ENCODE data around the gene YTHDF1.
"Not testable (repeated sequence)": the region's sequence is repeated elsewhere in the genome, so short reads cannot be mapped to it uniquely, and the experiment has no call there.

YTHDF1 gene

DNA sequence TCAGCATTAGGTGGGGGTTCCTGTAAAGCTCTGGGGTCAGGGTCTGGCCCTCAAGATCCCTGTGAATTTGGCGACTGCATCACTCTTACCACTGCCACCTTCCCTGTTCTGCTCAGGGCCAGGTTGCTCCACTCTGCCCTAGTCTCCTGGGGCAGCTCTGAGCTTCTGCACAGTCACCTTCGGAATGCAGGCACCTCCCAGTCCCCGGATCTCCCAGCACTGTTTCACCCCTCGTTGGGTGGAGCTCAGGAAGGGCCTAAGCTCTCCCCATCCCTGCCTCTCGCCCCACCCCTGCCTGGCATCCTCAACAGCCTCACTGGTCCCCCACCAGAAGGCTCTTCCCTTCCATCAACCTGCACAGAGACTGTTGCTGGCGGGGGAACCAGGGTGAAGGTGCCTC, 46.2 kb downstream of the YTHDF1 start:
- no peak for DNase-seq (ENCODE audit: low read depth)

DNA sequence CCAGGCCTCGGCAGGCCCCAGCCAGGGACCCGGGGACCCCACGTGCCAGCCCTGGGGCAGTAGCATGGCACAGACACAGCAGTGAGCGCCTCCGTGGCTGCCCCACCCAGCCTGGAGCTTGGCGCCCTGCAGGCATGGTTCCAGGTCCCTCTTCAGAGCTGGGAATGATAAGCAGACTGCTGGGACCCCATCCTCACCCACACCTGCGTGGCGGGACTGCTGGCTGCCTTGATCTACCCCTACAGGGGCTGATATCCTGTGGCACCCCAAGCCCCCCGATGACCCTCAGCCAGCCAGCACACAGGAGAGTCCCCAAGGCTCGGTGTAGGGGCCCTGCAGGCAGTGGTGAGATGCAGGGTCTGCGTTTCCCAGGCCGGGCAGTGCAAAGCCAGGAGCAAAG, 47.1 kb downstream of the YTHDF1 start:
- no peak for DNase-seq (ENCODE audit: low read depth)

DNA sequence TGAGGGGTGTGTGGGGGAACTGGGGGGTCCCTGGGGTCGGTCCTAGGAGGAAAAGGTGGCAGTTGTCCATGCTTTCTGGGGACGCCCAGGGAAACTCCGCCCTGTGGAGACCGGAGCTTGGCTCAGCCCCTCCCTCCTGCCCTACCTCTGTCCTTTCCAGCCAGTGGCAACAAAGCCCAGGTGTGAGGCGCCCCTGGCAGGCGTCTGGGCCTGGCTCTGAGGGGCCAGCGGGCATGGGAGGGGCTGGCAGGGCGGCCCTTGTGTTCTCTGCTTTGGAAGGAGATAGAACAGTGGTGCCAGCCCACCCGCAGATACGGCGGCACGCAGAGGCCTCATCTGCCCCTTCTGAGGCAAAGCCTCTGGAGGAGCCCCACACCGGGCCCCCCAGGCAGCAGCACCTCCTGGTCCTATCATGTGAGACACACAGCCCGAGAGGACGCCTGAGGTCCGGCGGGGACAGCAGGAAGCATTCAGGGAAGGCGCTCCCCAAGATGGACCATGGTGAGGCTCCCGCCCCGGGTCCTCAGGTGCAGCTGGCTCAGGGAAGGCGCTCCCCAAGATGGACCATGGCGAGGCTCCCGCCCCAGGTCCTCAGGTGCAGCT, 47.9 kb downstream of the YTHDF1 start:
- DNase-seq (ENCODE audit: low read depth), result no peak

DNA sequence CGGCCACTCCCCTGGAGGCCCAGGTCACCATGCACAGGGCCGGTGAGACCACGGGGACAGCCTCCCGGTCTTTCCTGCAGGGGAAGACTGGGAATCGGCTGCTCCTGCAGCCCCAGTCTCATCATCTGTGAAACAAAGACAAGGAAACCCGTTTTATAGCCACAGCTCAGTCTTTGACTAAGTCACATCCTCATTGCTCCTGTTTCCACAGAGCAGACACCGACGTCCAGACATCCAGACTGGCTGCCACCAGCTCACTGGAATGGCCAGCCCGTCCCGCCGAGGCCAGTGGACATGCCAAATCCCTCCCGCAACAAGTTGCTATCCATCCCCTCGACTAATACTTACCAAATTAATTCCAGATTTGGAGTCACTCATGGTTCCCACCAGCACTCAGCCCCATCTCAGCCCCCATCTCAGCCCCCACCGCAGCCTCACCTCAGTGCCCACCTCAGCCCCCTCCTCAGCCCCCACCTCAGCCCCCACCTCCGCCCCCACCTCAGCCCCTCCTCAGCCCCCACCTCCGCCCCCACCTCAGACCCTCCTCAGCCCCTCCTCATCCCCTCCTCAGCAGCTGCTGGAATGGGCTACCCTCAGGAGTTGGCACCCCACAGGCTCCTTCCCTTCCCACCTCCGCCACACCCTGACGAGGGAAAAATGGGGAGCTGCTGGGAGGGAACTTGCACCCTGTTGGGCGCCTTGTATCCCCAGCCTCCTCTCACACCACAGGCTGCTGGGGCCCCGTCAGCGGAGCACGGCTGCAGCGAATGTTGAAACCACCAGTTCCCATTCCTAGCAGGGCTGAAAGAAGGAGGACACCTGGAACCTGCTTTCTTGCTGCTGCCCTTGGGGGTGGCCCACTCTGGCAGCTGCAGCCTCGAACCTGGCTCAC, 48.7 kb downstream of the YTHDF1 start:
- no peak for DNase-seq (ENCODE audit: low read depth)

DNA sequence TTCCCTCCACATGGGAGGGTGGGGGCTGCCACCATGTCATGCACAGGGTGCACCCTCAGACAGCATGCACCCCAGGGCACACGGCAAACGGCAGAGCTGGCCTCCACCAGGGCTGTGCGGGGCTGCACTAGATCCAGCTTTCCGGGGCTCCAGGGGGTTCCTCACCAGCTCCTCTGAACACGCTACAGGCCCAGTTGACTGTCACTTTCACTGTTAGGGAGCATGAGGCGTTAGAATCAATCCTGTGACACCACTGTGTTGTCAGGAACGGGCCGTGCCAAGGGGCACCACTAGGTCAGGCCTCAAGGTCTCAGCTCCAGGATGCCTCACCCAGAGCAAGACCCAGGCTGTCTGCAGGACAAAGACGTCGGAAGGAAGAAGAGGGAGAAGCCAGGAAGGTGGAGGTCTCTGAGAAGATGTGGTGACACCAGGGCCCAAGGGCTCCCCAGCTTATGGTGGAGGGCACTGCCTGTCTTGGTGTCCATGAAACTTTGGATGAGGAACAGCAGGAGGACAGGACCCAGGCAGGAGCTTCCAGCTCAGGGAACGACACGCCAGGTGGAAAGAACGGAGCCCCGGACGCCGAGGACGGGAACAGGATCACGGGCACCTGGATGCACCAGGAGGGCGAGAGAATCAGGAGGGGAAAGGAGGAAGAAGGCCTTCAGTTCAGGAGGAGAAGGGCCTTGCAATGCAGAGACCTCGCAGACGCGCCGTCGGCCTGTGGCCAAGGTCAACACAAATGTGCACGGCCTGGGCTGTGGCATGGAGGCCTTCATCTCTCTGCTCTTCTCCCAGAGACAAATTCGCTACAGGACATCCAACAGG, 49.5 kb downstream of the YTHDF1 start:
- no peak for DNase-seq (ENCODE audit: low read depth)

DNA sequence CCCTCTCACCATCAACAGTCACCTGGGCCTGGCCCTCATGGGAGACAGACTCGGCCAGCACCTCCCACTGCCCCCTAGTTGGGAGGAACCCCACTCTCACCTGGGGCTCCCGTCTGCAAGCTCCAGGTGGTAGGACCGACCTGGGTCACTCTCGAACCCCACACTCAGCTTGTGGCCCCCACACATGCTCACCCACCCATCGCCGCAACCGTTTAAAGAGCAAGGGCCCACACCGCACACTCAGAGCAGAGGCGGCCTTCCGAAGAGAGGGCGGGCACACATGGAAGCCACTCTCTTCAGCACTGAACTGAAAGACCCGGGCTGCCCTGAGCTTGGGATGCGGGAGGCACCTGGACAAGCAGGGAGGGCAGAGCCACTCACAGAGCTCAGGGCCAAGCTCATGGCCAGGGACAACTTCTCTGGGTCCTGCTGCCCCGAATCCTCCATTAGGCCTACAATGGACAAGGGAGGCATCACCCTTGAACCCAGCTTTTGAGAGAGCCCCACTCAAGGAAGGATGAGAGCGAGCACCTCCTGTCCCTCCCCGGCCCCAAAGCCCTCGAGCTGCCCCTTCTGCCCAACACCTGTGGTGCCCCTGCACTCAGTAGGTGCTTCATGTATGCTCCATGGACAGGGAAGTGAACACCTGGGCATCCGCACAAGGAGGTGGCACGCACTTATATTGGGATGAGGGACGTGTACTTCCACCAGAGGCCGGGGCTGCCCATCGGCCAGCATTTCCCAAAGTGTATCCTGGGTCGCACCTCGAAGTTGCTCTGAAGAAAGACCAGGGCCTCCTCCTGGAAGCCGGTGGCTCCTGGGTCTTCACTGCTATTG, 50.4 kb downstream of the YTHDF1 start:
- no peak for DNase-seq (ENCODE audit: low read depth)

DNA sequence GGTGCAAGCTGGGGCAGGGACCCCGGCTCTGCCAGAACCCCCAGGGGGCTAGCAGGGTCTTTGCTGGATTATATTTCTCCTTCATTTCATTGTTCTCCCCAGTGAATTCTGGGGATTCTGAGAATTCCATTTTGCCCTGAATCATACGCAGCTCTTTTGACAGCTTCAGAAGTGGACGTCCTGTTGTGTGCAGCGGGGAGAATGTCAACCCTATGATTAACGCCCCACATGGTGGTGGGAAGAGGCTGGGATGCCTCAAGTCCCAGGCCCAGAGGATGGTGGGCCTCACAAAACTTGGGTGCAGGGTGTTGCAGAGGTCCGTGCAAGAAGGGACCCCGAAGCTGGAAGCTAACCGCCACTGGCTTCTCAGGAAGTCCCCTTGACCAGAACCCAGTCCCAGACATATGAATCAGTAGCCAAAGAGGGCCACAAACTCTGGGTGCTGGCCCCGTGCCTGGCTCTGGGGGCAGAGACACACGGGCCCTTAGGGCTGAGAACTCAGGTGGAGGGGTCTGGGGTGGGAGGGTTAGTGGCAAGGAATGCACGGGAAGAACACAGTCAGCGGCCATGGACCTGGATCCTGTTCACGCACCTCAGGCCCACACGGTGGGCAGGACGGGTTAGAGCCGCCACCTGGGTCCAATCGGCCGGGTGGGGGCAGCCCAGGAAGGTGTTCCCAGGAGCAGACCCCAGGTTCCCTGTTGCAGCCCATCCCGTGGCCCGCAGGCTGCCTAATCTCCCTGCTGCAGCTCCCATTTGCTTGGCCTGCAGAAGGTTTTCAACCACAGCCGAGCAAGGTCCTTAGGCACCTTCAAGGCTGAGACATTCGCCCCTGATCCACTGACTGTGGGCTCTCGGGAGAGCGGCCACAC, 51.2 kb downstream of the YTHDF1 start:
- no peak for DNase-seq (ENCODE audit: low read depth)

DNA sequence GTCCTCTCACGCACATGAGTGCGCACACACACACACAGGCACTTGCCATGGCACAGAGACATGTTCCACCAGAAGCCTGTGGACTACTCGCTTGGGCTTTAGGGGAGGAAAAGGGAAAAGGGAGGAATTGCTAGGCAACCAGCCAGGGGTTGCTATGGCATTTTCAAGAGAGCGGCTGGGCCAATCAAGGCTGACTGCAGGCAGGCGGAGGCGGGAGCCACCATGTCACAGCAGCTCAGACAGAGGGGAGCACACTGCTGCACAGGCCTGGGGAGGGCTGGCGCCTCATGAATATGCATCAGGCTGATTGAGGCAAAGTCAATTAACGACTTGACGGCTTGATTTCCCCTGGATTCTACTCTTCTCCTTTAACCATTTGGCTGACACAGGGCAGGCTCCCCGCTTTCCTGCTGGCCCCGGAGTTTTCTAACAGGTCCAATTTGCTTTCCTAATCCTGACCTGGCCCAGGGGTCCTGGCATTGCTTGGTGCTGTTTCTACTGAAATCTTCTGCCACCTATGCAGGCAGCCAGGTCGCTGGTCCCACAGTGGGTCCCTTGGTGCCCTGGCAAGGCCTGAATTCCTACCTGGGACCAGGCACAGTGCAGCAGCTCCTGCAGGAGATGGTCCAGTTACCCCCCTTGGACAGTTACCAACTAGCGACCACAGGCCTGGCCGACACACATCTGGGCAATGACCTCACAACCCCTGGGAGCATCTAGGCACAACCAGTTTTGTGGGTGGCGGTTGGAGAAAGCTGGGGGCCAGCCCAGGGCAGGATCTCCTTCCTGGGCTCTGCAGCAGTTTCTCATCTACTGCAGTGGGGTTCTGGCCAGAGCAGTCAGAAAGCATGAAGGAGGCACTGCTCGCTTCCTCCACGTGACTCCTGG, 52.1 kb downstream of the YTHDF1 start:
- DNase-seq (ENCODE audit: low read depth), result no peak

DNA sequence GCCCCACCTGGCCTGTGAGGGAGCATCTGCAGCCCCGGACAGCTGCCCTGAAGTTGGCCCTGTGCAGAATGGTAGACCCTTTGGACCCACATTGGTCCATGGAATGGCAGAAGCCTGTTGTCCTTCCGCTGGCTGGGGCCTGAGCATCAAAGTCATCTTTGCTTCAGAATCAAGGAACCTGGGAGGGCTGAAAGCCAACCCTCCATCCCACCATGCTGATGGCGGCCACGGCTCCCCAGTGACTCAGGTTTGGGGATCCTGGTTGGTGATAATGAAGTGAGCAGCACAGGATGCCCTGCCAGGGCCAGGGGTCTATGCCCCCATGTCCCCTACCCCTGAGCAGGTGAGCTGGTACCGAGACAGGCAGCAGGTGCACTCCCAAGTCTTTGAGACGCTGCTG, 52.8 kb downstream of the YTHDF1 start:
- DNase-seq (ENCODE audit: low read depth), result no peak

DNA sequence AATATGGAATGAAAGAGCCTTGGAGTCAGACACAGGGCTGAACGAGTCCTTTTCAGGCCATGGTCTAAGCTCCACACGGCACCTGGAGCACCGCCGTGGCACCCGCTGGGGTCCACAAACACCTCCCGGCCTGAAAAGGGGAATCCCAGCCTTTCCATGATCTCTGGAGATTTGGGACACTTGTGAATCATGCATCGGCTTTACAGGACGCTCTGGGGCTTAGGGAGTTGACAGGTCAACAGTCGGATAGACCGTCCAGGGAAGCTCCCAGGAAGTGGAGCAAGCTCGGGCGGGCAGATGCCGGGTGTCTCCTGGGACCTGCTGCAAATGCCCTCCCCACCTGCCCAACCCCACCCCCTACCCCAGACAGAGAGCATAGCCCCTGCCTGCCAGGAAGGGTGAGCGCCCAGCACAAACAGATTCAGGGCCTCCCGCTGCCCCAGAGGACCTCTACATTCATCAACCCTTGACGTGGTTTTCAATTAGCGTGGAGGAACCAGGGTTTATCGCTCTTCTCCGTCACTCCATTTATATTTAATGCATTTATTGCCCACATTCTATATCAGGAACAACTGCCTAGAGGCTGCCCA, 53.6 kb downstream of the YTHDF1 start:
- DNase-seq (ENCODE audit: low read depth), result no peak

DNA sequence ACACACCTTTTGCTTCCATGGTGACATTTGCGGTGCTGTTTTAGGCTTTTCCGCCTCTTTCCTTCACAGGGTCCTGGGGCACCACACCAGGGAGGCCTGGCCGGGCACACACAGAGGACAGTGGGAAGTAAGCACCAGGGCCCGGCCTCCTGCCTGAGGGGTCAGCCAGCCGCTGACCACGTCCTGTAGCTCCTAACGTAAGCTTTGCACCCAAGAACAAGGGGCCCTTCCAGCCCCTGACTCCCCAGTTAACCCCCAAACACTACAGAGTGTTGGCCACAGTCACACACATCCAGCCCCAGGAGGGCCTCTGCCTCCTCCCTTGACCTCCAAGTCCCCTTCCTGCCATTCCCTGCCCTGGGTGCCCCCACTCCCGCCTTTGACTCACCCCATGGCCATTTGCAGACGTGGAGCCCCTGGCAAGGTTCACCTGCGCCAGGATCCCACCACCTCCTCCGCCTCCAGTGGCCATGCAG, 54.7 kb downstream of the YTHDF1 start:
- no peak for DNase-seq (ENCODE audit: low read depth)

DNA sequence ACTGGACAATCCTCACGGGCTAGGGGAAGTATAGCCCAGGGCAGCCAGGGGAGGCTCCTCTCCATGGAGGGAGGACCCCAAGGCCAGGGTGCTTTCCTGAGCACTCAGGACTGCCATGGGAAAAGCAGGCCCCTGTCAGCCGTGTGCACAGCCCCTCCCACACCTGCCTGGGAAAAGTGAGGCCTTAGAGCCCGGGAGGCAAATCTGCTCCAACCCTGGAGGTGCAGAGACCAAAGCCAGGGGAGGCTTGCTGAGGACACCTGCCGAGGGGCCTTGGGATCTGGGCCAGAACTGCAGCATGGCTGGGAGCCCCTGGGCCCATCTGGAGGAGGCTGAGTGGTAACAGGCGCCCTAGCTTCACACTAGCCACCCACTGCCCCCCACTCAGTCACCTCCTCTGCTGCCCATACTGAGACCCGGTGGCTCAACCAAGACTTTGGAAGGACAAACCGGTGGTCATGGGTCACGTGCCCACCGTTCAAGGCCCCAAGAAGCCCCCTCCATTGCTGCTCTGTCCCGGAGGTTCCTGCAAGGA, 55.2 kb downstream of the YTHDF1 start:
- no peak for DNase-seq (ENCODE audit: low read depth)

DNA sequence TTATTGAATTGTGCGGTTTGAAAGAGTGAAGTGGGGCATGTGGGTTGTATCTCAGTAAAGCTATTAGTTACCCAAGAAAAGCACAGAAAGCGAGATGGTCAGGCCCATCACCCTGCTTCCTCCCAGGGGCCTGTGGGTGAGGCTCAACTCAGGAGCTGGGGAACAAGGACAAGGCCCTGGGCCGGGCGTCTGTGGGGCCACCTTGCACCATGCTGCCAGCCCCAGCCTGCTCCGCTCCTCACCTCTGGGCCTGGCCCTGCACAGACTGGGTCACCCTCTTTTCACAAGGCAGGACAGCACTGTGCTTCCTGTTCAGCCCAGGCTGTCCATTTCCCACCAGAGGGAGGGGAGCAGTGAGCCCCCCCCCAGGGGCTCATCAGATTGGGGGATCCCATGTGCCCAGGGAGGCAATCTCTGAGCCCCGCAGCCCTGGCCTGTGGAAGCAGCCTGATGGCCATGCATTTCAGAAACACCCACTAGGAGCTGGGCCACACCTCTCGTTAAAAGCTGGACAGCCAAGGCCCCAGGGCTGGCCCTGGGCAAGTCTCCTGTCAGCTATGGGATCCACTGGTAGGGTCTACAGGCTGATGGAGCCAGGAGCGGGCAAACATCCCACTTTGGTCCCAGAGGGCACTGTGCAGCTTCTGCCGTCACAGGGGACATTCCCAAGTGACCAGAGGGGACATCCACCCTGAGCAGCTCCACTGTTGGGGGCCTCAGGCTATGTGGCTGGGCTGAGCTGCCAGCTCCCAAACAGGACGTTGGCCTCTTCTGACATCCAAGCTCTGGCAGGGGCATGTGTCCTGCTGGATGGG, 55.9 kb downstream of the YTHDF1 start:
- DNase-seq (ENCODE audit: low read depth), result no peak

DNA sequence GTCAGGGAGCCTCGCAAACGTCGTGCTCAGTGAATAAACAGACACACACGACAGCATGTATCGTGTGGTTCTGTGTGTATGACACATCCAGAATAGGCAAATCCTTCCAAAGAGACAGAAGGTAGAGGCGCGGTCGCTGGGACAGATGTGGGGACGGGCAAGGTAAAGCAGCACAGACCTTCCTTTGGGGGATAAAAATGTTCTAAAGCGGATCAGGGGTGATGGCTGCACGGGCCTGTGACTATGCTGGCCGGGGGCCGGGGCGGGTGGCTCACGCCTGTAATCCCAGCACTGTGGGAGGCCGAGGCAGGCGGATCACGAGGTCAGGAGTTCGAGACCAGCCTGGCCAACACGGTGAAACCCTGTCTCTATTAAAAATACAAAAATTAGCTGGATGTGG, 56.7 kb downstream of the YTHDF1 start:
- DNase-seq (ENCODE audit: low read depth), result not testable (repeated sequence)

DNA sequence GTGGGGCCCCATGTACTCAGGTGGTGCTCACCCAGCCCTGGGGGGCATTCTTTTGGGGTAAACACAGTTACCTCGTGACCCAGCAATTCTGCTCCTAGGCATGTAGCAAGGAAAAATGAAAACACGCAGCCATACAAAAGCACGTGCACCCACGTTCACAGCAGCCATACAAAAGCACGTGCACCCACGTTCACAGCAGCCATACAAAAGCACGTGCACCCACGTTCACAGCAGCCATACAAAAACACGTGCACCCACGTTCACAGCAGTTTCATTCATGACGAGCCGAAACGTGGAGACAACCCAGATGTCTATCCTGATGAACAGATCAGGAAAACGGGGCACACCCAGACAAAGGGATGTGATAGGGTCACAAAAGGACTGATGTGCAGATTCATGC, 57.1 kb downstream of the YTHDF1 start:
- DNase-seq (ENCODE audit: low read depth), result no peak

DNA sequence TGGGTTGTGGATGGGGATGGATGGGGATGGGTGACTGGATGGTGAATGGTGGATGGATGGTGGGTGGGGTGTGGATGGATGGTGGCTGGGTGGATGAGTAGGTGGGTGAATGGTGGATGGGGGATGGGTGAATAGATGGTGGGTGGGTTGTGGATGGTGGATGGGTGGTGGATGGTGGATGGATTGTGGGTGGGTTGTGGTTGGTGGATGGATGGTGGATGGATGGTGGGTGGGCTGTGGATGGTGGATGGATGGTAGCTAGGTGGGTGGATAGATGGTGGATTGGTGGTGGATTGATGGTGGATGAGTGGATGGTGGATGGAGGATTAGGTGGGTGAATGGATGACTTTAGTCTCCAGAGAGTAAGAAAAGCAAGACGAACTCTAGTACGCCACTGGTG, 57.6 kb downstream of the YTHDF1 start:
- no peak for DNase-seq (ENCODE audit: low read depth)

DNA sequence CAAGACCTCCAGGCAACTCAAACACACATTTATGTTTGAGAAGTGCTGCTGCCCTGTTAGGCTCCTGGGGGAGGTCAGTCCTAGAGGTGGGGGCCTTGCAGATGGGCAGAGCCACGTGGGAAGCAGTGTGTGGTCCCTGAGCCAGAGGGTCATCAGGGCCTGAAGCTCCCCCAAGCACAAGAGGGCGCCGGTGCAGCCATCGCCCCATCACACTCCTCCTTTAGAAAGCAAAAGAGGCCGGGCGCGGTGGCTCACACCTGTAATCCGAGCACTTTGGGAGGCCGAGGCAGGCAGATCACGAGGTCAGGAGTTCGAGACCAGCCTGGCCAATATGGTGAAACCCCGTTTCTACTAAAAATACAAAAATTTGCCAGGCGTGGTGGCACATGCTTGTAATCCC, 58.5 kb downstream of the YTHDF1 start:
- not testable (repeated sequence) for DNase-seq (ENCODE audit: low read depth)

DNA sequence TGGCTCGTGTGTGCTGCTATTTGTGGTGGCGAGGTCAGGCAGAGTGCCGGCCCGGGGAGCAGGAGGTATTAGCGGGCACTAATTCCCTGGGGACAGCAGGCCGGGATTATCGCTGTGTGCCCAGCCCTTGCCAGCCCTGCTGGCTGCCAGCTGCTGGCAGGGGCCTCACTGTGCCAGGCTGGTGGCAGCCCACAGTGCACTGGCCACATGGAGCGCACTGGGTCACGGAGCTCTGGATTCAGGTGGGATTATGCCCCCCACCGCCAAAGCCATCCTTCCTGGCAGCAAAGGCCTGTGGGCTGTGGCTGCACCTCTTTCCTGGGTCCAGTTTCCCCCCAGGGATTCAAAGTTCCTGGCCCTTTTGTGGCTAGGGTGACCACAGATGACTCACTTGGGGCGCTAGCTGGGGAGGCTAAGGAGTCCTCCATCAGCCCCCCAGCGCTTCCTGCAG, 59.7 kb downstream of the YTHDF1 start:
- DNase-seq (ENCODE audit: low read depth), result no peak
